Ovary (tissue), 3 donors: ENCODE results near the gene ACTN1.

ENCODE experiments used
- POLR2A ChIP-seq: fragments of 450-650 bp; IDR thresholded peaks from one replicate; pipeline ENCODE4 v1.6.1; 2017; ENCODE audit warnings: antibody characterized with exemption, mild to moderate bottlenecking, moderate library complexity
- TF ChIP-seq, protein P1 (sequence below), 3 donors: fragments of 450-650 bp in 2 of 3; fragments of 200-600 bp in 1 of 3; IDR thresholded peaks; one replicate each; pipeline versions ENCODE4 v1.5.1 to v1.8.0; 2016 to 2022; ENCODE audit warnings: antibody characterized with exemption in 3 of 3, mild to moderate bottlenecking in 1 of 3
- donor health status: DM: no; HTN: no; CAD: no.

DNA sequence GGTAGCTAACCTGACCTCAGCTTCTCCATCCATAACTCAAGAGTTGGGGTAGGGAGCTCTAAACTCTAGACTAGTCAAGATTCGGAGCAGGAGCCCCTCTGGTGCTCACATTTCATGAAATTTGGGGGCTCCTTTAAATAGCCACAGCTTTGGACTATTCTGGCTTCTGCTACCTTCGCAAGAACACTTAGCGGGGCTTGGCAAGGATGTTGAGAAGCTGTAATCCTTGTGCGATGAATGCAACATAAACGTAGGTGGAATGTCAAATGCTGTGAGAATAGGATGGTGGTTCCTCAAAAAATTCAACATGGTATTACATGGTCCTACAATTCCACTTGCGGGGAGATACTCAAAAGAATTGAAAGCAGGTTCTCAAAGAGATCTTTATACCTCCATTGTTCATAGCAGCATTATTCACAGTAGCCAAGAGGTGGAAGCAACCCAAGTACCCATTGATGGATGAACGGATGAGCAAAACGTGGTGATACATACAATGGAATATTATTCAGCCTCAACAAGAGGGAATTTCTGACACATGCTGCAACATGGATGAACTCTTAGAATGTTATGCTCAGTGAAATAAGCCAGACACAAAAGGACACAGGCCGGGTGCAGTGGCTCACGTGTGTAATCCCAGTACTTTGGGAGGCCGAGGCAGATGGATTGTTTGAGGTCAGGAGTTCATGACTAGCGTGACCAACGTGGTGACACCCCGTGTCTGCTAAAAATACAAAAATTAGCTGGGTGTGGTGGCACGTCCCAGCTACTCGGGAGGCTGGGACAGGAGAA, 73.8 kb downstream of the ACTN1 start:
- TF ChIP-seq POLR2A = no peak
- TF ChIP-seq, protein P1, sequence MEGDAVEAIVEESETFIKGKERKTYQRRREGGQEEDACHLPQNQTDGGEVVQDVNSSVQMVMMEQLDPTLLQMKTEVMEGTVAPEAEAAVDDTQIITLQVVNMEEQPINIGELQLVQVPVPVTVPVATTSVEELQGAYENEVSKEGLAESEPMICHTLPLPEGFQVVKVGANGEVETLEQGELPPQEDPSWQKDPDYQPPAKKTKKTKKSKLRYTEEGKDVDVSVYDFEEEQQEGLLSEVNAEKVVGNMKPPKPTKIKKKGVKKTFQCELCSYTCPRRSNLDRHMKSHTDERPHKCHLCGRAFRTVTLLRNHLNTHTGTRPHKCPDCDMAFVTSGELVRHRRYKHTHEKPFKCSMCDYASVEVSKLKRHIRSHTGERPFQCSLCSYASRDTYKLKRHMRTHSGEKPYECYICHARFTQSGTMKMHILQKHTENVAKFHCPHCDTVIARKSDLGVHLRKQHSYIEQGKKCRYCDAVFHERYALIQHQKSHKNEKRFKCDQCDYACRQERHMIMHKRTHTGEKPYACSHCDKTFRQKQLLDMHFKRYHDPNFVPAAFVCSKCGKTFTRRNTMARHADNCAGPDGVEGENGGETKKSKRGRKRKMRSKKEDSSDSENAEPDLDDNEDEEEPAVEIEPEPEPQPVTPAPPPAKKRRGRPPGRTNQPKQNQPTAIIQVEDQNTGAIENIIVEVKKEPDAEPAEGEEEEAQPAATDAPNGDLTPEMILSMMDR (IDR thresholded peaks at IDR 0.05) = no peak
